KMS-11 (cell line): ENCODE results near the gene KLF18.

ENCODE experiments used
- H2AFZ ChIP-seq: fragments of 200-600 bp; sonication (generic); 2 replicates; pipeline ENCODE4 v1.6.1; 2016; ENCODE audit warnings: antibody characterized with exemption, mixed run types, low read depth
- H3K27ac ChIP-seq: fragments of 200-600 bp; sonication (generic); 2 replicates; pipeline ENCODE4 v1.6.1; 2016; ENCODE audit warnings: mild to moderate bottlenecking, mixed run types
- H3K27me3 ChIP-seq: fragments of 200-600 bp; sonication (generic); 2 replicates; pipeline ENCODE4 v1.6.1; 2017; ENCODE audit warnings: mild to moderate bottlenecking, low read depth, mixed run types, moderate library complexity; ENCODE audit not compliant: insufficient read depth
- H3K36me3 ChIP-seq: fragments of 200-600 bp; sonication (generic); 2 replicates; pipeline ENCODE4 v1.6.1; 2017; ENCODE audit warnings: mild to moderate bottlenecking, mixed run types; ENCODE audit not compliant: insufficient read depth
- H3K4me1 ChIP-seq: fragments of 200-600 bp; sonication (generic); 2 replicates; pipeline ENCODE4 v1.6.1; 2016; ENCODE audit warnings: mild to moderate bottlenecking, low read depth, mixed run types; ENCODE audit not compliant: poor library complexity, severe bottlenecking
- H3K4me2 ChIP-seq: fragments of 200-600 bp; sonication (generic); 2 replicates; pipeline ENCODE4 v1.7.0; 2016; ENCODE audit warnings: mild to moderate bottlenecking, mixed run types
- H3K4me3 ChIP-seq: fragments of 200-600 bp; sonication (generic); IDR thresholded peaks from 2 replicates; pipeline ENCODE4 v1.6.1; 2017; ENCODE audit warnings: low read depth, low read length, mixed read lengths; ENCODE audit not compliant: insufficient read depth
- H3K79me2 ChIP-seq: fragments of 200-600 bp; sonication (generic); 2 replicates; pipeline ENCODE4 v1.6.1; 2016; ENCODE audit warnings: low read depth, mixed run types; ENCODE audit not compliant: insufficient read depth
- H3K9ac ChIP-seq: fragments of 200-600 bp; sonication (generic); 2 replicates; pipeline ENCODE4 v1.6.1; 2016; ENCODE audit warnings: mild to moderate bottlenecking, mixed run types
- H4K20me1 ChIP-seq: fragments of 200-600 bp; sonication (generic); 2 replicates; pipeline ENCODE4 v1.6.1; 2016; ENCODE audit warnings: mild to moderate bottlenecking, mixed run types; ENCODE audit not compliant: insufficient read depth
- TF ChIP-seq, protein P1 (sequence below): fragments of 200-600 bp; sonication (generic); conservative IDR thresholded peaks from 2 replicates; pipeline ENCODE4 v1.6.1; 2017; ENCODE audit warnings: low read depth, mild to moderate bottlenecking, antibody characterized with exemption, low read length, moderate library complexity, mixed read lengths

The KLF18 gene

GRCh38 chr1:44131411-44131810 lies 10.0 kb downstream of the KLF18 start:
- Histone ChIP-seq H3K27me3 (no peaks in the 10 kb centered on the region), H3K36me3 (no peaks in the 10 kb centered on the region), H3K27ac (no peak overlapping the region), H4K20me1 (no peaks in the 10 kb centered on the region), H3K79me2 (no peaks in the 10 kb centered on the region), H2AFZ (no peak overlapping the region), H3K4me1 (no peaks in the 10 kb centered on the region), H3K4me3 (no peak overlapping the region), H3K9ac (no peak overlapping the region), H3K4me2 (no peak overlapping the region)
- TF ChIP-seq, protein P1, sequence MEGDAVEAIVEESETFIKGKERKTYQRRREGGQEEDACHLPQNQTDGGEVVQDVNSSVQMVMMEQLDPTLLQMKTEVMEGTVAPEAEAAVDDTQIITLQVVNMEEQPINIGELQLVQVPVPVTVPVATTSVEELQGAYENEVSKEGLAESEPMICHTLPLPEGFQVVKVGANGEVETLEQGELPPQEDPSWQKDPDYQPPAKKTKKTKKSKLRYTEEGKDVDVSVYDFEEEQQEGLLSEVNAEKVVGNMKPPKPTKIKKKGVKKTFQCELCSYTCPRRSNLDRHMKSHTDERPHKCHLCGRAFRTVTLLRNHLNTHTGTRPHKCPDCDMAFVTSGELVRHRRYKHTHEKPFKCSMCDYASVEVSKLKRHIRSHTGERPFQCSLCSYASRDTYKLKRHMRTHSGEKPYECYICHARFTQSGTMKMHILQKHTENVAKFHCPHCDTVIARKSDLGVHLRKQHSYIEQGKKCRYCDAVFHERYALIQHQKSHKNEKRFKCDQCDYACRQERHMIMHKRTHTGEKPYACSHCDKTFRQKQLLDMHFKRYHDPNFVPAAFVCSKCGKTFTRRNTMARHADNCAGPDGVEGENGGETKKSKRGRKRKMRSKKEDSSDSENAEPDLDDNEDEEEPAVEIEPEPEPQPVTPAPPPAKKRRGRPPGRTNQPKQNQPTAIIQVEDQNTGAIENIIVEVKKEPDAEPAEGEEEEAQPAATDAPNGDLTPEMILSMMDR, result no peak

- no peak overlapping the region for H3K4me2 ChIP-seq
- H3K4me3 ChIP-seq, result no peak overlapping the region
- no peak overlapping the region for H2AFZ ChIP-seq
- no peaks in the 10 kb centered on the region for H3K4me1 ChIP-seq
- H4K20me1 ChIP-seq, result no peaks in the 10 kb centered on the region
- H3K27me3 ChIP-seq, result no peaks in the 10 kb centered on the region
- no peak overlapping the region for H3K9ac ChIP-seq
- no peaks in the 10 kb centered on the region for H3K36me3 ChIP-seq
- no peaks in the 10 kb centered on the region for H3K79me2 ChIP-seq
- no peak overlapping the region for H3K27ac ChIP-seq
- TF ChIP-seq, protein P1, result no peak
These were observed 11.6 kb downstream of the KLF18 start for GRCh38 chr1:44129616-44130500.

DNA sequence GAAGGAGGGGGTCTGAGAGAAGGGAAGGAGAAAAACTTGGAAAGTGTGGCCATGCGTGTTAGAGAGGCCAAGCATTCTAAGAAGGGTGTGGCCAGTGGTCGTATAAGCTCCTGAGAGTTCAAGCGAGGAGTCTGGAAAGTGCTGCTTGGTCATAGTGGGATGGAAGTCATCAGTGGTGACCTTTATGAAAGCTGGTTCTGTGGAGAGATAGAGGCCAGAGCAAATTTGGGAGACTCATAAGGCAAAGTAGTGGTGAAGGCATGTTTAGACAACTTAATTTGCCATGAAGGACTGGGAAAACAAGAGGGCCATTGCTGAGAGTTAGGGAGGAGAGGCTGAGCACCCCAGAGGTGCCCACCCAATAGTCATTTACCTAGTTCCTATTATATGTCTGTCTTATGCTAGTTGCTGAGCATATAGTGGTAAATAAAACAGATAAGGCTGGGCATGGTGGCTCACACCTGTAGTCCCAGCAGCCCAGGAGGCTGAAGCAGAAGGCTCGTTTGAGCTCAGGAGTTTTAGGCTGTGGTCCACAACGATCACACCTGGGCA lies 21.0 kb downstream of the KLF18 start:
- H3K27ac ChIP-seq, result no peak overlapping the region
- no peaks in the 10 kb centered on the region for H4K20me1 ChIP-seq
- H2AFZ ChIP-seq, result no peak overlapping the region
- no peak overlapping the region for H3K4me2 ChIP-seq
- H3K36me3 ChIP-seq, result no peaks in the 10 kb centered on the region
- no peak overlapping the region for H3K4me3 ChIP-seq
- H3K9ac ChIP-seq, result no peak overlapping the region
- no peaks in the 10 kb centered on the region for H3K27me3 ChIP-seq
- H3K4me1 ChIP-seq, result no peaks in the 10 kb centered on the region
- no peaks in the 10 kb centered on the region for H3K79me2 ChIP-seq
- TF ChIP-seq, protein P1, result no peak

GRCh38 chr1:44119525-44119924 lies 21.9 kb downstream of the KLF18 start:
- Histone ChIP-seq H3K36me3 (no peaks in the 10 kb centered on the region), H3K4me3 (no peak overlapping the region), H3K27ac (no peak overlapping the region), H3K4me2 (no peak overlapping the region), H3K4me1 (no peaks in the 10 kb centered on the region), H3K27me3 (no peaks in the 10 kb centered on the region), H2AFZ (no peak overlapping the region), H4K20me1 (no peaks in the 10 kb centered on the region), H3K79me2 (no peaks in the 10 kb centered on the region), H3K9ac (no peak overlapping the region)
- TF ChIP-seq, protein P1, result no peak
